Neural crest cell (in vitro differentiated cells): ENCODE measurements around the gene TLCD3B. TPM values are rescaled to one million over a fixed set of nuclear protein-coding genes. Genes with fewer than 3 reads are reported as not detected.

ENCODE experiments used
- DNase-seq: peaks from one replicate; pipeline ENCODE4 v3.0.0; 2021; ENCODE audit warnings: low read depth, mixed read lengths, low spot score
- H3K27ac Mint-ChIP-seq: one replicate; pipeline ENCODE4 v1.8.0; 2021; ENCODE audit warnings: mild to moderate bottlenecking, mixed read lengths; ENCODE audit not compliant: unreplicated experiment
- H3K27me3 Mint-ChIP-seq: 2 replicates; pipeline ENCODE4 v1.8.0; 2021; ENCODE audit warnings: low read depth, mild to moderate bottlenecking, mixed read lengths
- H3K36me3 Mint-ChIP-seq: 2 replicates; pipeline ENCODE4 v1.8.0; 2021; ENCODE audit warnings: low read depth, mild to moderate bottlenecking, mixed read lengths
- H3K4me1 Mint-ChIP-seq: 2 replicates; pipeline ENCODE4 v1.8.0; 2021; ENCODE audit warnings: mixed read lengths
- H3K4me3 Mint-ChIP-seq: one replicate; pipeline ENCODE4 v1.8.0; 2021; ENCODE audit warnings: mild to moderate bottlenecking, mixed read lengths
- H3K9me3 Mint-ChIP-seq: 2 replicates; pipeline ENCODE4 v1.8.0; 2021; ENCODE audit warnings: mixed read lengths
- total RNA-seq: library from RNA; stranded (reverse); gene quantifications from 2 replicates; pipeline ENCODE4 v1.2.1, GENCODE V29; 2021
- TF ChIP-seq, protein P1 (sequence below): fragments of 200-600 bp; sonication (generic); conservative IDR thresholded peaks from 2 replicates; pipeline ENCODE4 v1.5.0; 2021; ENCODE audit warnings: antibody characterized with exemption, mild to moderate bottlenecking

The TLCD3B gene
- total RNA-seq, 1 donor from 2014 or later = 14.2 TPM

DNA sequence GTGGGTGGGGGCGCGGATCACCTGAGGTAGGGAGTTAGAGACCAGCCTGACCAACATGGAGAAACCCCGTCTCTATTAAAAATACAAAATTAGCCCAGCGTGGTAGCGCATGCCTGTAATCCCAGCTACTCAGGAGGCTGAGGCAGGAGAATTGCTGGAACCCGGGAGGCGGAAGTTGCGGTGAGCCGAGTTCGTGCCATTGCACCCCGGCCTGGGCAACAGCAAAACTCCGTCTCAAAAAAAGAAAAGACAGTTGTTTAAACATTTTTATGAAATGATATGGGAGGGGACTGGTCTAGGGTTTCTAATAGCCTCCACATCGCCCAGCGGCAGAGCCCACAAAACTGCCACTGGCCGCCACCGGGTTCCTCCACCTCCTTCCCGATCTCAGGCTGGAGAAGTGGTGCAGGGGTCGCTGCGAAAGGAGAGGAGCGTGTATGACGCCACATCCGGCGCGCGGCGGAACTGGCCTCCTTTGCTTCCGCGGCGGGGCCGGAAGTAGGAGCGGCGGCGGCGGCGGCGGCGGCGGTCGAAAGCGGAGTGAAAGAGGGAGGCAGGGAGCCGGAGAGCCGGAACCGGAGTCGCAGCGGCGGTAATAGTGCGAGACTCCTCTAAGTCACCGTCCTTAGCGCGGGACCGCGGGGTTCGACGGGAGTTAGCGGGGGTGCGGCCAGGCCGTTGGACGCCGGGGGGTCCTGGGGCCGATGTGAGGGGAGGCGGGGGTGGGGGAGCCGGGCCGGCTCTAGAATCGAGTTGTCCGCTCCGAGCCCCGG lies 44.6 kb upstream of the TLCD3B start, which contains the start of gene PPP4C:
Gene PPP4C (plus strand): TSS at position 492 of the 773 bp plus-strand sequence. CDS start 384 bp downstream, outside the sequence.
- H3K27me3 Mint-ChIP-seq = no peaks in the 10 kb centered on the region

DNA sequence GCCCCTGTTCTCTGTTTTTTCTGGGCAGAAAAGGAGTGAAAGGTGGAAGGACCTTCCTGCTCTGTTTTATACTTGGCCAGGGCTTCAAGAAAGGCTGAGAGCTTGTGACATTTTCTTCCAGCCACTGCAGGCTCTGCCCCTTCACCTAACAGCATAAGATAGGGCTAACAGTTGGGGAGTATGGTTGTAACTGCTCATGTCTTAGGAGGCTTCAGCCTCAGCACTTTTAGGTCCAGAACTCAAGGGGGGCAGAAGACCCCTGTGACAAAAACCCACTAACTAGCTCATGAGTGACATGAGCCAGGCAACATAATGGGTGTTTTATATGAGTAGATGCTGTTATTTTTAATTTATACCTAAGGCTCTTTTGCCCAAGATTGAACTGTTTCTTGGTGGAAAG lies 39.4 kb upstream of the TLCD3B start:
- Mint-ChIP-seq H3K27ac (no peak overlapping the region), H3K36me3 (peaks cover 25% of the 10 kb centered on the region), H3K27me3 (no peaks in the 10 kb centered on the region), H3K4me3 (peak overlapping the region; percentile 61), H3K9me3 (no peaks in the 10 kb centered on the region), H3K4me1 (peaks cover 31% of the 10 kb centered on the region)
- DNase-seq = no peak
- TF ChIP-seq, protein P1, sequence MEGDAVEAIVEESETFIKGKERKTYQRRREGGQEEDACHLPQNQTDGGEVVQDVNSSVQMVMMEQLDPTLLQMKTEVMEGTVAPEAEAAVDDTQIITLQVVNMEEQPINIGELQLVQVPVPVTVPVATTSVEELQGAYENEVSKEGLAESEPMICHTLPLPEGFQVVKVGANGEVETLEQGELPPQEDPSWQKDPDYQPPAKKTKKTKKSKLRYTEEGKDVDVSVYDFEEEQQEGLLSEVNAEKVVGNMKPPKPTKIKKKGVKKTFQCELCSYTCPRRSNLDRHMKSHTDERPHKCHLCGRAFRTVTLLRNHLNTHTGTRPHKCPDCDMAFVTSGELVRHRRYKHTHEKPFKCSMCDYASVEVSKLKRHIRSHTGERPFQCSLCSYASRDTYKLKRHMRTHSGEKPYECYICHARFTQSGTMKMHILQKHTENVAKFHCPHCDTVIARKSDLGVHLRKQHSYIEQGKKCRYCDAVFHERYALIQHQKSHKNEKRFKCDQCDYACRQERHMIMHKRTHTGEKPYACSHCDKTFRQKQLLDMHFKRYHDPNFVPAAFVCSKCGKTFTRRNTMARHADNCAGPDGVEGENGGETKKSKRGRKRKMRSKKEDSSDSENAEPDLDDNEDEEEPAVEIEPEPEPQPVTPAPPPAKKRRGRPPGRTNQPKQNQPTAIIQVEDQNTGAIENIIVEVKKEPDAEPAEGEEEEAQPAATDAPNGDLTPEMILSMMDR = no peak

More for the DNA sequence above, 44.6 kb upstream of the TLCD3B start, which contains the start of gene PPP4C:
- H3K4me3 Mint-ChIP-seq = peak within 1 kb of the TSS; percentile 96
- DNase-seq = peak; percentile 89
- H3K27ac Mint-ChIP-seq = peak within 1 kb of the TSS; percentile 96
- H3K4me1 Mint-ChIP-seq = peaks cover 31% of the 10 kb centered on the region
- no peaks in the 10 kb centered on the region for H3K9me3 Mint-ChIP-seq
- TF ChIP-seq, protein P1 = no peak
- H3K36me3 Mint-ChIP-seq = peaks cover 12% of the 10 kb centered on the region

- H3K4me3 Mint-ChIP-seq = peak overlapping the region; percentile 84
- H3K9me3 Mint-ChIP-seq = no peaks in the 10 kb centered on the region
- no peak overlapping the region for H3K27ac Mint-ChIP-seq
- H3K27me3 Mint-ChIP-seq = no peaks in the 10 kb centered on the region
- peaks cover 34% of the 10 kb centered on the region for H3K4me1 Mint-ChIP-seq
- DNase-seq = no peak
- H3K36me3 Mint-ChIP-seq = peaks cover 25% of the 10 kb centered on the region
- TF ChIP-seq, protein P1 = no peak
Observed at GRCh38 chr16:30069611-30070462, 38.8 kb upstream of the TLCD3B start.

DNA sequence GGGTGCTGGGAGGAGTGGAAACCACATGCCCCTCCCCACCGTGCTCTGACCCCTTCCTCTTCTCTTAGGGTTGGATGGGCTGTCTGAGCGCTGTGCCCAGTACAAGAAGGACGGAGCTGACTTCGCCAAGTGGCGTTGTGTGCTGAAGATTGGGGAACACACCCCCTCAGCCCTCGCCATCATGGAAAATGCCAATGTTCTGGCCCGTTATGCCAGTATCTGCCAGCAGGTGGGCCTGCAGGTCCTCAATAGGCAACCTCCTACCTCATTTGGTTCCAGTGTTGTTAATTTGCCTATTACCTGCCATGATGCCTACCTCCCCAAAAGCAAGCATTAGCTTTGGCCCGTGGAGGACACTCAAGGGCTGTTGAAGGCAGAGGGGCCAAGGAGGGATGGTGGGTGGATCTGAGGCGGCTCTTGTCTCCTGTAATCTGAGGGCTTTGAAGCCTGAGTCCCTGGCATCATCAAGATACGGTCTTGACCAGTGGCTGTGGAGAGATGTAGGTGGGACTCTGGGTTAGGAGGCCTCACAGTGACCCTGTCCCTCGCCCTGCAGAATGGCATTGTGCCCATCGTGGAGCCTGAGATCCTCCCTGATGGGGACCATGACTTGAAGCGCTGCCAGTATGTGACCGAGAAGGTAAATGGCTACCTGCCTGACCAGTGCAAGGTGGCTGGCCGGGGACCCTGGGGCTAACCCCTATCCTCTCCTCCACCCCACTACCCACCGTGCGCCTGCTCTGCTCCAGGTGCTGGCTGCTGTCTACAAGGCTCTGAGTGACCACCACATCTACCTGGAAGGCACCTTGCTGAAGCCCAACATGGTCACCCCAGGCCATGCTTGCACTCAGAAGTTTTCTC lies 37.9 kb upstream of the TLCD3B start:
- DNase-seq = no peak
- Mint-ChIP-seq H3K9me3 (no peaks in the 10 kb centered on the region), H3K4me3 (peak overlapping the region; percentile 84), H3K36me3 (peaks cover 25% of the 10 kb centered on the region), H3K27me3 (no peaks in the 10 kb centered on the region), H3K27ac (no peak overlapping the region), H3K4me1 (peaks cover 37% of the 10 kb centered on the region)
- TF ChIP-seq, protein P1 = peak; percentile 68

GRCh38 chr16:30068333-30068732 lies 37.3 kb upstream of the TLCD3B start:
- Mint-ChIP-seq H3K9me3 (no peaks in the 10 kb centered on the region), H3K36me3 (peaks cover 25% of the 10 kb centered on the region), H3K4me3 (peak overlapping the region; percentile 84), H3K27ac (no peak overlapping the region), H3K4me1 (peaks cover 43% of the 10 kb centered on the region), H3K27me3 (no peaks in the 10 kb centered on the region)
- DNase-seq = no peak
- TF ChIP-seq, protein P1 = no peak
